HG02938 (cell line): ENCODE measurements around the gene HMG20A.

Experiments
- ATAC-seq: cut with Tn5 transposase; IDR thresholded peaks from one replicate; pipeline ENCODE4 v1.9.1; 2021; ENCODE audit warnings: mild to moderate bottlenecking, moderate library complexity; ENCODE audit not compliant: unreplicated experiment

HMG20A gene

GRCh38 chr15:77496715-77497109 is 76.0 kb downstream of the HMG20A start:
- ATAC-seq: no peak

GRCh38 chr15:77497110-77497737 is 76.5 kb downstream of the HMG20A start:
- ATAC-seq: no peak

- no peak for ATAC-seq
These were observed 77.3 kb downstream of the HMG20A start for GRCh38 chr15:77497942-77498361.

- ATAC-seq: no peak
These were observed 78.5 kb downstream of the HMG20A start for GRCh38 chr15:77499087-77499760.

- no peak for ATAC-seq
These were observed 80.3 kb downstream of the HMG20A start for GRCh38 chr15:77500989-77501388.

DNA sequence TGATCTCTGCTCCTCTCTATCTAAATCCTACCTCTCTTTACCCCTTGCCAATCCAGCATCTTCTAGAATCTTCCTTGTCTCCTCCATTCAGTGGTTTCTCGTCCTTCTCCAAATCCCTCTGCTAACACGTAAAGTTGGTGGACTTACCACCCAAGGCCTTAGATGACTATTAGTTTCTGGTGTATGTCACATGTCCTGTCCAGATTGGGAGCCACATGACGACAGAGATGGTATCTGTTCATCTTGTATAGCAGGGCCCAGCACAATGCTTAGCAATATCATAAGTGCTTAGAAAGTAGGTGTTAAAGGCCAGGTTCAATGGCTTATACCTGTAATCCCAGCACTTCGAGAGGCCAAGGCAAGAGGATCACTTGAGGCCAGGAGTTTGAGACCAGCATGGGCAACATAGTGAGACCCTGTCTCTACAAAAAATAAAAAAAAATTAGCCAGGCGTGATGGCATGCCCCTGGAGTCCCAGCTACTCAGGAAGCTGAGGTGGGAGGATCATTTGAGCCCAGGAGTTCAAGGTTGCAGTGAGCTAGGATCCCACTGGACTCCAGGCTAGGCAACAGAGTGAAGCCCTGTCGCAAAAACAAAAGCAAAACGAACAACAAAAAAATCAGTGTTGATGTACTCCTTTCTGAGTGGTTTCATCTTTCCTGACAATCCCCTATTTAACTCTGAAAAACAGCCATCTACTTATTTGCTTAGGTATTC is 81.8 kb downstream of the HMG20A start:
- no peak for ATAC-seq

DNA sequence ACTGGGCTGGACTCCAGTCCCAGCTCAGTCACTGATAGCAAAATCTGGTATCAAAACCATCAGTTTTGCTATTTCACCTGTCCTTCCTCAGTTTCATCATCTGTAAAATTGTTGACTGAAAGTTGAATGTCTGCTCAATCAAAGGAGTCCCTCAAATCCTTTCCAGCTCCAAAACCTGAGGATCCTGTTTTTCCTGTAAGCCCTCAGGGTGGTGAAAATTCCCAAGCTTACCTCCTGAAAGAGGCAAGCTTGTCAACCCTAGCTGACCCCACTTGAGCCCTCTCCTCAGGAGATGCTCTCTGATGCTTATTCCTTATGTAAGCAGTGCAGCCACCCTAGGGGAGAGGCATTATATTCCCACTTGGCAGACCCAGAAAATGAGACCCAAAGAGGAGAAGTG is 82.6 kb downstream of the HMG20A start:
- no peak for ATAC-seq

GRCh38 chr15:77503764-77504163 is 83.1 kb downstream of the HMG20A start:
- no peak for ATAC-seq

GRCh38 chr15:77504306-77504705 is 83.6 kb downstream of the HMG20A start:
- ATAC-seq: no peak

- ATAC-seq: no peak
These were observed 84.2 kb downstream of the HMG20A start for GRCh38 chr15:77504871-77505270.

- no peak for ATAC-seq
These were observed 84.9 kb downstream of the HMG20A start for GRCh38 chr15:77505556-77505955.

DNA sequence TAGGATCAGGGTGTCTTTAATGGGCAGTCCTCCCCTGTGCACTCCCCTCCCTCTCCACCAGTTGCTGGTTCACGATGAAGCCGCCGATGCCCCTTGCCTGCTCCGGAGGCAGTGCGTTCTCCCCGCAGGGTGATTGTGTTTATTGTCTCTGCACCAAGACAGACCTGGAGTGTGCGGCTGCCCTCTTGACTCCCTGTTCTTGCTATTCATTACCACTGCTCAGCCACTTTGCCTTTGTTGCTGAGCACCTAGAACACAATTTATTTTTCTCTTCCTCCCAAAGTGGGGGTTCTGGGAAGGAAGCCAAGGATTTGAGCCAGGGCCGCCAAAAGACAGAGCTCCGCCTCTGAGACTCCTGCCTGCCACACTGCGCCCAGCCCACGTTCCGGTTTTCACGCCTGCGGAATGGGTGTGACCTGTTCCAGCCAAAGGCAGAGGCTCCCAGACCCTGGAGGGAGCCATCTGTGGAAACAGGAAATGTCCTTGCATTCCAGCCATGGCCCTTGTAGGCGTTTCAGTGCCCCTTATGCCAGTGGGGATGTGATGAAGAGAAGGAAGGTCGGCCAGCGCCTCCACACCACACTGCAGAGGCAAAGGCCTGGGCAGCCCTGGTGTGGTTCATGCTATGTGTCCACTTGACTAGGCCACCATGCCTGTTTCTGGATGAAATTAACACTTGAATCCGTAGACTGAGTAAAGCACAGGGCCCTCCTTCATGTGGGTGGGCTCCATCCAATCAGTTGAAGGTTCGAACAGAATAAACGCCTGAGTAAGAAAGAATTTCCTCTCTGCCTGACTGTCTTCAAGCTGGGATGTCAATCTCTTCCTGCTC is 85.8 kb downstream of the HMG20A start:
- ATAC-seq: no peak

DNA sequence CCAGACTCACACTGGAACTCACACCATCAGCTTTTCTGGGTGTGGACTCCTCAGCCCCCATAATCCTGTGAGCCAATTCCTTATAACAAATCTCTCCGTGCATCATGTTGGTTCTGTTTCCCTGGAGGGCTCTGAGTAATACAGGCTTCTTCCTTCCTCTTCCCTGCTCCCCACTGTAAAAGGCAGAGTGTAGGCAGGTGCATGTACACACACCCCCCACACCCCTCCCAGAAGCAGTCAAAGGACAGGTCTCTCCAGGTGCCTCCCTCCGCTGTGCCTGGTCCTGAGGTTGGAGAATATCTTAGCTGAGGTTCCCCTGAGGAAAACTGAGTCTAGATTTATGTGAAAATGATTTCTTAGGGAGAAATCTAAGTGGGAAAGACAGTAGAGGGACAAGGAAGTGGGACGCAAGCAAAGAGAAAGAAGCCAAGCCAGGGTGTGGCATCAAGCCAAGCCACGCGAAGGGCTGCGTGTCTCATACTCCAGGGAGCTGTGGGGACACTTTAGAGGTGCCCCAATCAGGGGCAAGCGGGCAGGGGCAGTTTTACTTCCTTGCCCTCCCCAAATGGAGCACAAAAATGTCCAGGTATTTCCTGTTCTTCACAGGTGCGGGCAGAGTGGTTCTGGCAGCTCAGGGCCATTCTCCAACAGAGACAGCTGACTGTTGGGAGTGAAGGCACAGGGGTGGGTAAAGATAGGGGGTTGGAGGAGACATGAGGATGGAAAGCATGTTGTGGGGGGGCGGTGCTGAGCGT is 86.6 kb downstream of the HMG20A start:
- no peak for ATAC-seq

- no peak for ATAC-seq
These were observed 87.2 kb downstream of the HMG20A start for GRCh38 chr15:77507911-77508310.

GRCh38 chr15:77508541-77509243 is 88.0 kb downstream of the HMG20A start:
- ATAC-seq: no peak

- ATAC-seq: no peak
These were observed 89.7 kb downstream of the HMG20A start for GRCh38 chr15:77510066-77511057.

DNA sequence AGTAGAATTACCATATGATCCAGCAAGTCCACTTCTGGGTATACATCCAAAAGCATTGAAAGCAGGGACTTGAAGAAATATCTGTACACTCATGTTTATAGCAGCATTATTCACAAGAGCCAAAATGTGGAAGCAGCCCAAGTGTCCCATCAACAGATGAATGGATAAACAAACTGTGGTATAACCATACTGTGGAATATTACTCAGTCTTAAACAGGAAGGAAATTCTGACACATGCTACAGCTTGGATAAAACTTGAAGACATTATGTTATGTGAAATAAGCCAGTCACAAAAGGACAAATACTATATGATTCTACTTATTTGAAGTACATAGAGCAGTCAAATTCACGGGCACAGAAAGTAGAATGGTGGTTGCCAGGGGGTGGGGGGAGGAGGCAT is 91.2 kb downstream of the HMG20A start:
- no peak for ATAC-seq

- ATAC-seq: no peak
These were observed 92.5 kb downstream of the HMG20A start for GRCh38 chr15:77513226-77513625.
